GM13976 (cell line): ENCODE measurements around the gene WDR74.
"Not testable (repeated sequence)": the region's sequence is repeated elsewhere in the genome, so short reads cannot be mapped to it uniquely, and the experiment has no call there.

ENCODE experiments used
- DNase-seq: peaks from one replicate; pipeline ENCODE4 v3.0.0; 2012; ENCODE audit warnings: low spot score
- CTCF ChIP-seq: IDR thresholded peaks from 2 replicates; pipeline ENCODE4 v1.5.1; 2012; ENCODE audit warnings: borderline replicate concordance, mild to moderate bottlenecking; ENCODE audit not compliant: insufficient read depth; ENCODE audit errors: extremely low read depth, missing control alignments, control extremely low read depth
- in situ Hi-C: fragments of 300-500 bp; cut with MboI; formaldehyde crosslinking; loops from one replicate; pipeline ENCODE4 v1.12.0; 2022; ENCODE audit warnings: low sequenced_read_pairs, mixed read lengths, inconsistent platforms; ENCODE audit not compliant: unreplicated experiment

WDR74 gene

GRCh38 chr11:62830904-62831519 is 8.4 kb downstream of the WDR74 start:
- peak; percentile 59 for DNase-seq
- TF ChIP-seq CTCF, result no peak
- in situ Hi-C loops, result no loop called here

- DNase-seq, in situ Hi-C loops: not testable (repeated sequence)
Observed at GRCh38 chr11:62828130-62828529, 11.3 kb downstream of the WDR74 start.

- DNase-seq, result no peak
Observed at GRCh38 chr11:62823677-62824076, 15.7 kb downstream of the WDR74 start.

GRCh38 chr11:62817129-62817528 is 22.3 kb downstream of the WDR74 start:
- no peak for DNase-seq
- in situ Hi-C loops, result no loop called here
- TF ChIP-seq CTCF, result no peak

More at GRCh38 chr11:62823677-62824076, 15.7 kb downstream of the WDR74 start:
- in situ Hi-C loops, result no loop called here
- TF ChIP-seq CTCF, result no peak

GRCh38 chr11:62816557-62816956 is 22.8 kb downstream of the WDR74 start:
- no peak for DNase-seq
- in situ Hi-C loops, result no loop called here
- no peak for TF ChIP-seq CTCF

GRCh38 chr11:62811659-62812058 is 27.7 kb downstream of the WDR74 start:
- in situ Hi-C loops, result no loop called here
- no peak for DNase-seq
- TF ChIP-seq CTCF, result no peak

GRCh38 chr11:62810748-62811147 is 28.6 kb downstream of the WDR74 start:
- in situ Hi-C loops, result no loop called here
- no peak for TF ChIP-seq CTCF
- DNase-seq, result no peak
